ENCODE measurements around the gene RHAG. TPM values are rescaled to one million over a fixed set of nuclear protein-coding genes. Genes with fewer than 3 reads are reported as not detected.

RHAG gene
- not detected in 2 replicates for total RNA-seq
- long read RNA-seq = 0 reads

DNA sequence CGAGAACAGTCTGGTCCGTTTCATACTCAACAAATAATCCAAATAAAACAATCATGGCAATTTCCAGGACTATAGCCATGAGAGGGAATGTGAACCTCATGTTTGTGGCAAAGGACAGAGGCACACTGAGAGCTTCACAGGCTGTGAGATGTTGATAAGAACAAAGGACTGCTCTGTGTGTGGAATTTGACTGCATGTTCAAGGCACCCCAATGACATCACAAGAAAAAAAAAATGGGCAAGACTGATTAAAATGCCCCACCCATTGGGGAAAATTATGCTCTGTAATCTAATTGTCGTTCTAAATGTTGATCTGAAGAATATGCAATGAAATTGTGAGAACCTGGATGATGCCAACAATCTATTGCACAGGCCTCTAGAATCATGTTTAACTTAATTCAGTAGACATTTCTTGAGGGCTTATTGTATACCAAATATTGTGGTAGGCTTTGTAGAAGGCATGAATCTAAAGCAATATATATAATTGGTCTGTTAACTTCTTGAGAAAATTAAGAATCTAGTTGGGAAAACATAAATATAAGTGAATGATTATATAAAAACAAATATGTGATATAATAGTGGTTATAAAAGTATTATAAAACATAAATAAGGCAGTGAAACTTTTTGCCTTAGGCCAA, at the start of gene RHAG:
Gene RHAG, minus strand, starts transcription at position 127 of the 637 bp plus-strand sequence. Its CDS starts 27 bp downstream, at position 100.
- no peak within 1 kb of the TSS for H3K4me3 Mint-ChIP-seq (ENCODE audit: unreplicated experiment)
- TF ChIP-seq, protein P1, sequence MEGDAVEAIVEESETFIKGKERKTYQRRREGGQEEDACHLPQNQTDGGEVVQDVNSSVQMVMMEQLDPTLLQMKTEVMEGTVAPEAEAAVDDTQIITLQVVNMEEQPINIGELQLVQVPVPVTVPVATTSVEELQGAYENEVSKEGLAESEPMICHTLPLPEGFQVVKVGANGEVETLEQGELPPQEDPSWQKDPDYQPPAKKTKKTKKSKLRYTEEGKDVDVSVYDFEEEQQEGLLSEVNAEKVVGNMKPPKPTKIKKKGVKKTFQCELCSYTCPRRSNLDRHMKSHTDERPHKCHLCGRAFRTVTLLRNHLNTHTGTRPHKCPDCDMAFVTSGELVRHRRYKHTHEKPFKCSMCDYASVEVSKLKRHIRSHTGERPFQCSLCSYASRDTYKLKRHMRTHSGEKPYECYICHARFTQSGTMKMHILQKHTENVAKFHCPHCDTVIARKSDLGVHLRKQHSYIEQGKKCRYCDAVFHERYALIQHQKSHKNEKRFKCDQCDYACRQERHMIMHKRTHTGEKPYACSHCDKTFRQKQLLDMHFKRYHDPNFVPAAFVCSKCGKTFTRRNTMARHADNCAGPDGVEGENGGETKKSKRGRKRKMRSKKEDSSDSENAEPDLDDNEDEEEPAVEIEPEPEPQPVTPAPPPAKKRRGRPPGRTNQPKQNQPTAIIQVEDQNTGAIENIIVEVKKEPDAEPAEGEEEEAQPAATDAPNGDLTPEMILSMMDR (IDR thresholded peaks at IDR 0.05) = no peak
- no peaks in the 10 kb centered on the region for H3K36me3 Mint-ChIP-seq (ENCODE audit: unreplicated experiment)
- DNase-seq (ENCODE audit: extremely low spot score, unreplicated experiment) = no peak
- no peak within 1 kb of the TSS for H3K27ac Mint-ChIP-seq (ENCODE audit: unreplicated experiment)
- H3K4me1 Mint-ChIP-seq (ENCODE audit: unreplicated experiment) = no peaks in the 10 kb centered on the region
- peaks cover 2% of the 10 kb centered on the region for H3K27me3 Mint-ChIP-seq (ENCODE audit: unreplicated experiment)
- no peaks in the 10 kb centered on the region for H3K9me3 Mint-ChIP-seq (ENCODE audit: unreplicated experiment)

DNA sequence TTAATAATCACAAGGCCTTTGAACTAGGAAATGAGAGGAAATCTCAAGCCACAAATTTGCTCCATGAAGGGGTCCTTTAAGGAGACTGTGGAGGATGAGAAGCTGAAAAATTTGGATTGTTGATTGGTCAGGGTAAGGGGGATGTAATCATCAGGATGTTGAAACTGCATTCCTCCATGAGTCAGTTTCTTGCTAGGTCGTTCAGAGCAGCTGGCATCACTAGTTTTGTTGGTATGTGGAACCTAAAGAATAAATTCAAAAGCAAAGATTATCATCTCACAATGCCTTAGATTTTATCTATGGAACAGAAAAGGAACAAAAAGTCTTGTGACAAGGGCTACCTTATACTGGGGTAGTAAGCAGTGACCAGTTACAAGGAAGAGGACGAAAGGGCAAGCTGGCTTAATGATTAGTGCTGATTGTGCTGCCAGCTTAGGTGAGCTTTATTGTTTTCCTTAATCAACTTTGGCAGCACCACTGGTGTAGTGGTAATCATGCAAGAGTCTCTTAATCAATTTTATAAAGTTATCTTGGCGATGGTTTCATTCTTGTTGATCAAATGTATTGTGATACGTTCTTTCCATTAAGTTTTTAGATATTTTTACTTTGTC, 40.1 kb upstream of the RHAG start:
- Mint-ChIP-seq H3K27me3 (ENCODE audit: unreplicated experiment) (no peaks in the 10 kb centered on the region), H3K4me3 (ENCODE audit: unreplicated experiment) (no peak overlapping the region), H3K4me1 (ENCODE audit: unreplicated experiment) (no peaks in the 10 kb centered on the region), H3K9me3 (ENCODE audit: unreplicated experiment) (no peaks in the 10 kb centered on the region), H3K27ac (ENCODE audit: unreplicated experiment) (no peak overlapping the region), H3K36me3 (ENCODE audit: unreplicated experiment) (no peaks in the 10 kb centered on the region)
- TF ChIP-seq, protein P1 (IDR thresholded peaks at IDR 0.05) = no peak
- DNase-seq (ENCODE audit: extremely low spot score, unreplicated experiment) = no peak

DNA sequence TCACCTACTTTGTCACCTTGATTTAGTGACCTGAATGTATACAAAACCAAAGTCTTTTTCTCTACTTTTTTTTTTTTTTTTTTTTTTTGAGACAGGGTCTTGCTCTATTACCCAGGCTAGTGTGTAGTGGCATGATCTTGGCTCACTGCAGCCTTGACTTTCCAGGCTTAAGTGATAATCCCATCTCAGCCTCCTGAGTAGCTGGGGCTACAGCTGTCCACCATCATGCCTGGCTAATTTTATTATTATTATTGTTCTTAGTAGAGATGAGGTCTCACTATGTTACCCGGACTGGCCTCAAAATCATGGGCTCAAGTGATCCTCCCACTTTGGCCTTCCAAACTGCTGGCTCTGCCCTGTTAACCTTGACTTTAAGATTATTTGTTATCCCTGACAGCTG, 39.2 kb upstream of the RHAG start:
- no peak overlapping the region for H3K27ac Mint-ChIP-seq (ENCODE audit: unreplicated experiment)
- TF ChIP-seq, protein P1 (IDR thresholded peaks at IDR 0.05) = no peak

DNA sequence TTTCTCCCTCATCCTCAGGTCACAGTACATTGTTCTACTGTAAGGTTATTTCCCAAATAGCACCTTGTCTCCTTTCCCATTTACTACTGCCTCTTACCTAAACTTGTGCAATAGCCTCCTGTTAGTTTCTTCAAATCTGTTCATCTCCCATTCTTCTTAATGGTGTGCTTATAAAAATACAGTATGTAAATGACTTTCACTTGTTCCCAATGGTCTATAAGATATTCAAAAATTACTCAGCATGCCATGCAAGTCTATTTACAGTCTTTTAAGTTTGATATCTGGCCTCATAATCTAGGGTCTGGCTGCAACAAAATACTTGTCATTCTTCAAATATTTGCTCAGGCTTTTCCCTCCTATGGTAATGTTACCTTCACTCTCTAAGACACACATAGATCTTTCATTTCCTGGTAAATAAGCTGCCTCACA, 31.5 kb upstream of the RHAG start:
- H3K9me3 Mint-ChIP-seq (ENCODE audit: unreplicated experiment) = no peaks in the 10 kb centered on the region

More for the DNA sequence above, 39.2 kb upstream of the RHAG start:
- no peaks in the 10 kb centered on the region for H3K9me3 Mint-ChIP-seq (ENCODE audit: unreplicated experiment)
- DNase-seq (ENCODE audit: extremely low spot score, unreplicated experiment) = no peak
- no peak overlapping the region for H3K4me3 Mint-ChIP-seq (ENCODE audit: unreplicated experiment)
- H3K27me3 Mint-ChIP-seq (ENCODE audit: unreplicated experiment) = no peaks in the 10 kb centered on the region
- no peaks in the 10 kb centered on the region for H3K4me1 Mint-ChIP-seq (ENCODE audit: unreplicated experiment)
- H3K36me3 Mint-ChIP-seq (ENCODE audit: unreplicated experiment) = no peaks in the 10 kb centered on the region

More for the DNA sequence above, 31.5 kb upstream of the RHAG start:
- TF ChIP-seq, protein P1 (IDR thresholded peaks at IDR 0.05) = no peak
- no peak for DNase-seq (ENCODE audit: extremely low spot score, unreplicated experiment)
- H3K36me3 Mint-ChIP-seq (ENCODE audit: unreplicated experiment) = no peaks in the 10 kb centered on the region
- no peak overlapping the region for H3K27ac Mint-ChIP-seq (ENCODE audit: unreplicated experiment)
- no peaks in the 10 kb centered on the region for H3K27me3 Mint-ChIP-seq (ENCODE audit: unreplicated experiment)
- no peak overlapping the region for H3K4me3 Mint-ChIP-seq (ENCODE audit: unreplicated experiment)
- no peaks in the 10 kb centered on the region for H3K4me1 Mint-ChIP-seq (ENCODE audit: unreplicated experiment)
